Activated CD4-positive, alpha-beta T cell treated with anti-CD3 and anti-CD28 coated beads, Interleukin-2, amount 10 ng/mL, durations not matched to agents 24 days and 14 days (primary cell): ENCODE measurements around the gene CLPTM1L. TPM values are rescaled to one million over a fixed set of nuclear protein-coding genes. Genes with fewer than 3 reads are reported as not detected.

ENCODE experiments used
- DNase-seq: peaks from one replicate; pipeline ENCODE4 v3.0.0; 2022
- H3K27ac Mint-ChIP-seq: one replicate; pipeline ENCODE4 v1.8.0; 2022; ENCODE audit warnings: mild to moderate bottlenecking, mixed read lengths
- H3K27me3 Mint-ChIP-seq: one replicate; pipeline ENCODE4 v1.8.0; 2022; ENCODE audit warnings: mixed read lengths
- H3K36me3 Mint-ChIP-seq: one replicate; pipeline ENCODE4 v1.8.0; 2022; ENCODE audit warnings: low read depth, mild to moderate bottlenecking, mixed read lengths
- H3K4me1 Mint-ChIP-seq: one replicate; pipeline ENCODE4 v1.8.0; 2021; ENCODE audit warnings: mixed read lengths
- H3K4me3 Mint-ChIP-seq: one replicate; pipeline ENCODE4 v1.8.0; 2022; ENCODE audit warnings: mild to moderate bottlenecking, moderate library complexity, mixed read lengths
- H3K9me3 Mint-ChIP-seq: one replicate; pipeline ENCODE4 v1.8.0; 2021; ENCODE audit warnings: mixed read lengths
- intact Hi-C: fragments of 100-400 bp; cut with micrococcal nuclease; formaldehyde crosslinking; loops from one replicate; pipeline ENCODE4 v1.15.1; 2023
- total RNA-seq: library from RNA; stranded (reverse); gene quantifications from 2 replicates; pipeline ENCODE4 v1.2.3, GENCODE V29; 2022

Gene CLPTM1L
- total RNA-seq, 1 donor from 2014 or later = 114 TPM

DNA sequence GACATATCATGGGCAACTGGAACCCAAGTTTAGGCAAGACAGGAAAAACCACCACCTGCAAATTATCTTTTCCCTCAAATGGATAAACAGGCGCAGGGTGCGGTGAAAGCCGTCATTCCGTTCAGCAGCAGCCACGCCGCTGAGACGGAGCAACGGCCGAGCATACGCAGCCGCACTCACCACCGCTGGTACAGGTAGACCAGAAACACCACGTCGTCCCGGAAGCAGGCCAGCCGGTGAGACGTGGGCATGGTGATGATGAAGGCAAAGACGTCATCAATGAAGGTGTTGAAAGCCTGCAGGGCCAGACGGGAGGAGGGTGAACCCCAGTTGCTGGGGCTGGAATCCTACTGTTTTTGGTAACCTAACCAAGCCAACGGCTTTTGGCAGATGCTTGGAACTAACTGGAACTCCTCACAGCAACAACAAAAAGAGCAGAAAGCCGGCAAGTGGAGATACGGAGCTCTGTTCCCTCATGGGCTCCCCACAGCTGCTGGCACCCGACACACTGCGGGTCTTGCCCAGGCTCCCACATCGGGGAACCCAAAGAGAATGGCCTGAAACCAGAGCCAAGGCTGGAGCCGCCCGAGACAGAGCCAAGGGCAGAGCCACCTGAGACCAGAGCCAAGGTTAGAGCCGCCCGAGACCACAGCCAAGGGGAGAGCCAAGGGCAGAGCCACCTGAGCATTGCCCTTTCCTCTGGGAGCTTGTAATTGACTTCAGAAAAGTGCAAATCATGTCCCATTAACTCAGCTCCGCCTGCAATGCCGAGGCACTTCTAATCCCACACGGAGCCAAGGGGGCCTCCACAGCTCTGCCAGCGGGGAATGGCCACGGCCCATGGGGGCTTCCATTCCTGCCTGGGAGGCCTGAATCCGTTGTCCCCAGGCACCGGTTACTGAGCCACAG, 24.2 kb downstream of the CLPTM1L start:
- no peaks in the 10 kb centered on the region for H3K9me3 Mint-ChIP-seq
- H3K4me3 Mint-ChIP-seq = no peak overlapping the region
- intact Hi-C loops = no loop called here
- peaks cover 47% of the 10 kb centered on the region for H3K36me3 Mint-ChIP-seq
- no peak overlapping the region for H3K27ac Mint-ChIP-seq
- peaks cover 16% of the 10 kb centered on the region for H3K4me1 Mint-ChIP-seq
- no peaks in the 10 kb centered on the region for H3K27me3 Mint-ChIP-seq
- DNase-seq = no peak

DNA sequence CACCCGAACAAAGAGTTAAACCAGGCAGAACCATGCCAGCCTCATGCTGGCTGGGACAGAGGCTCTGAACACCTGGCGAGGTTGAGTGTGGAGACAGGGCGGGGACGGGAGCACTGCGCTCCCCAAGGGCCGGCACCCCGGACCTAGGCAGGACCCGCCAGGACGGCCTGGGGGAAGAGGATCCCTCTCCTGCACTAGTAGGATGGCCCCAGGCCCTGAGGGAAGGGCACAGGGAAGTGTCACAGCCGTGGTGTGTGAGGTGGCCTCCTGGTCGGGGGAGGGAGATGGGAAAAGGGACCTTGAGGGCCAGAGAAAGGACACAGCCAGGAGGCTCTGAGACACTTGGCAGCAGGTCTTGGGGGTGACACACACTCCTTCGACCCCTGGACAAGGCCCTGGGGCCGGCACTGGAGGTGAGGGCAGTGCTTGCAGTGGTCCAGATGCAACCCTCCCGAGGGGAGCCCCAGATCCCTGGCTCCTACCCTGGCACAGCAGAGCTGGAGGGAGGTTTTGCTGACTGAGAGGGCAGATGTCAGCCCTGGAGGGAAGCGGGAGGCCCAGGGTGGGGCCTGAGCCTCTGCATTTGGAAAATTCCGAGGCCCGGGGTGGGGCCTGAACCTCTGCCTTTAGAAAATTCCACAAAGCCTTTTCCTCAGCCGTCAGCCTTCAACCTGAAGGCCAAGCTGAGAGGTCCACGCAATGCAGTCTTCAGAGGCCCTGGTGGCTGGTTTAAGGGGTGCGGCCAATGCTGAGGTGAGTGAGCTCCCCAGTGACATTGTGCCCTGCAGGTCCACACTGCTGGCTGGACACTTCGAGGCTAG, 25.3 kb downstream of the CLPTM1L start:
- intact Hi-C loops = loop anchor here (10.0 kb wide), 3 partner anchors 205 to 475 kb away; partner anchors contain the start of genes MRPL36 and SLC12A7
- Mint-ChIP-seq H3K36me3 (peaks cover 47% of the 10 kb centered on the region), H3K4me3 (no peak overlapping the region)

GRCh38 chr5:1318659-1319251, 26.1 kb downstream of the CLPTM1L start:
- Mint-ChIP-seq H3K9me3 (no peaks in the 10 kb centered on the region), H3K27me3 (no peaks in the 10 kb centered on the region), H3K36me3 (peaks cover 39% of the 10 kb centered on the region), H3K27ac (no peak overlapping the region), H3K4me1 (peaks cover 34% of the 10 kb centered on the region), H3K4me3 (no peak overlapping the region)
- intact Hi-C loops = loop anchor here (10.0 kb wide), 3 partner anchors 204 to 476 kb away; partner anchors contain the start of genes MRPL36 and SLC12A7
- no peak for DNase-seq

More for the DNA sequence above, 25.3 kb downstream of the CLPTM1L start:
- Mint-ChIP-seq H3K27ac (no peak overlapping the region), H3K27me3 (no peaks in the 10 kb centered on the region), H3K4me1 (peaks cover 27% of the 10 kb centered on the region), H3K9me3 (no peaks in the 10 kb centered on the region)
- no peak for DNase-seq

DNA sequence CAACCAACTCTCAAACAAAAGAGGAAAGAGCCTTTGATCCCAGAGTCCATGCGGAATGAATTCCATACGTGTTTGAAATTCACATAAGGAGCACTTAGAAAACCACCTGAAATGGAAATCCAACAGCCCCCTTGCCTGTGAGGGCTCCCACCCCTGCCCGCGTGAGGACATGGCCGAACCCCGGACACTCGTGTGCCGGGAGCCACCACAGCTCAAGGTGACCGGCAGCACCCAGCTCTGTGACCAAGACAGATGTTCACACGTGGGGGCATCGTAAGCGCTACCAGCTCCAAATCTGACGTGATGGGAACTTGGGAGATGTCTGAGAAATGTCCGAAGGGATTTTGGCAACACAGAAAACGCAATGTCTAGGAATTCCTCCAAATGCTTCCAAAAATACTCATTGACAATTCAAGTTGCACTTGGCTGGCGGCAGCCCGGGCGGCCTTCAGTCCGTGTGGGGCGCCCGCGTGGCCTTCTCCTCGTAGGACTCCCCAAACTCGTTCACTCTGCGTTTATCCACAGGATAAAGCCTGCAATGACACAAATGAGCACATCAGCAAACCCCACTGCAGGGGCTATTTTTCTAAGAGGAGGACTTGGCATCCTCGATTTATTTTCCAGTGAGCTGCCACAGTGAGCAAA, 26.9 kb downstream of the CLPTM1L start:
- H3K36me3 Mint-ChIP-seq = peaks cover 36% of the 10 kb centered on the region
- no peaks in the 10 kb centered on the region for H3K27me3 Mint-ChIP-seq
- H3K4me1 Mint-ChIP-seq = peaks cover 41% of the 10 kb centered on the region
- no peak overlapping the region for H3K4me3 Mint-ChIP-seq
- intact Hi-C loops = loop anchor here (2.0 to 10.0 kb wide), 4 partner anchors 27 to 477 kb away; partner anchors contain the start of genes CLPTM1L, MRPL36 and SLC12A7
- DNase-seq = no peak
- H3K9me3 Mint-ChIP-seq = no peaks in the 10 kb centered on the region
- H3K27ac Mint-ChIP-seq = no peak overlapping the region

GRCh38 chr5:1316588-1317340, 28.1 kb downstream of the CLPTM1L start:
- peaks cover 54% of the 10 kb centered on the region for H3K4me1 Mint-ChIP-seq
- H3K9me3 Mint-ChIP-seq = peaks cover 2% of the 10 kb centered on the region

GRCh38 chr5:1315709-1316587, 29.0 kb downstream of the CLPTM1L start:
- no peaks in the 10 kb centered on the region for H3K27me3 Mint-ChIP-seq
- peaks cover 4% of the 10 kb centered on the region for H3K9me3 Mint-ChIP-seq
- peak overlapping the region; percentile 74 for H3K4me3 Mint-ChIP-seq
- H3K4me1 Mint-ChIP-seq = peaks cover 57% of the 10 kb centered on the region
- H3K27ac Mint-ChIP-seq = peak overlapping the region; percentile 85
- intact Hi-C loops = loop anchor here (1.0 to 10.0 kb wide), 5 partner anchors 21 to 479 kb away; partner anchors contain the start of genes CLPTM1L, MRPL36, SLC12A7 and TERT
- H3K36me3 Mint-ChIP-seq = peaks cover 32% of the 10 kb centered on the region
- DNase-seq = peak; percentile 90

More at GRCh38 chr5:1316588-1317340, 28.1 kb downstream of the CLPTM1L start:
- DNase-seq = no peak
- H3K27ac Mint-ChIP-seq = peak overlapping the region; percentile 85
- peak overlapping the region; percentile 74 for H3K4me3 Mint-ChIP-seq
- intact Hi-C loops = loop anchor here (1.0 to 10.0 kb wide), 5 partner anchors 21 to 478 kb away; partner anchors contain the start of genes CLPTM1L, MRPL36, SLC12A7 and TERT
- no peaks in the 10 kb centered on the region for H3K27me3 Mint-ChIP-seq
- peaks cover 35% of the 10 kb centered on the region for H3K36me3 Mint-ChIP-seq

DNA sequence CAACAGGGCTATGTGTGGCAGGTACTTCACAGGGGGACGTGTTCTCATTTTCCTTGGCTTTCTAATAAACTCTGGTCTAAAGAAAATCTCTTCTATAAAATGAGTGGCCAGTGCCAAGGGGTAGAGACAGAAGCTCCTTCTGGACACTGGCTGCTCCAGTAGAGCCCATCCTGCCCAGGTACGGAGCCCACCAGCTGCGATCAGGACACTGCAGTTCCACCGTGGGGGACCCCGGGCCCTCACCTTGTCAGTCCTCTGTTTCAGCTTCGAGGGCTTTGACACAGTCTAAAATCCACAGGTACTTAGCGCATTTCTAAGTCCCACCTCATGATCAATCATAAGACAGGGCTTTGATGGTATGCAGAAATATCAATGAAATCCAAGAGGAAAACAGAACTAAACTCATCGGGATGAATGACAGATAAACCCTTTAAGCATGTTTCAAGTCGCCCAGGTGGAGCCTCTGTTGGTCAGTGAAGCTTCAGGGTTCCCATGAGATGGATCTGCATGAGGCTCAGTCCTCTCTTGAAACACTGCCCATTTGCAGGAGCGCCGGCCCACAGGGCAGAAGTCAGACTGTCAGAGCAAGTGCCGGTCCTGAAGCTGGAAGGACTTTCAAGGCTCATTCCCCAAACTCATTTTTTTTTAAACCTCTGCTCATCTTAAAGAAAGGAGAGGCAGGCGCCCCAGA, 29.7 kb downstream of the CLPTM1L start:
- H3K27ac Mint-ChIP-seq = peak overlapping the region; percentile 85
- H3K36me3 Mint-ChIP-seq = peaks cover 33% of the 10 kb centered on the region
- DNase-seq = no peak
- peaks cover 57% of the 10 kb centered on the region for H3K4me1 Mint-ChIP-seq
- H3K4me3 Mint-ChIP-seq = peak overlapping the region; percentile 74
- intact Hi-C loops = loop anchor here (10.0 kb wide), 3 partner anchors 200 to 480 kb away; partner anchors contain the start of genes MRPL36 and SLC12A7
- peaks cover 8% of the 10 kb centered on the region for H3K9me3 Mint-ChIP-seq
- H3K27me3 Mint-ChIP-seq = no peaks in the 10 kb centered on the region

GRCh38 chr5:1314564-1314982, 30.3 kb downstream of the CLPTM1L start:
- peaks cover 57% of the 10 kb centered on the region for H3K4me1 Mint-ChIP-seq
- no peak overlapping the region for H3K27ac Mint-ChIP-seq
- no peak for DNase-seq
- intact Hi-C loops = loop anchor here (10.0 kb wide), 3 partner anchors 200 to 480 kb away; partner anchors contain the start of genes MRPL36 and SLC12A7
- peak overlapping the region; percentile 74 for H3K4me3 Mint-ChIP-seq
- H3K36me3 Mint-ChIP-seq = peaks cover 30% of the 10 kb centered on the region
- H3K27me3 Mint-ChIP-seq = no peaks in the 10 kb centered on the region
- H3K9me3 Mint-ChIP-seq = peaks cover 9% of the 10 kb centered on the region

- peak overlapping the region; percentile 68 for H3K4me3 Mint-ChIP-seq
- intact Hi-C loops = loop anchor here (10.0 kb wide), 3 partner anchors 198 to 482 kb away; partner anchors contain the start of genes MRPL36 and SLC12A7
Measured at GRCh38 chr5:1312993-1313833, 31.7 kb downstream of the CLPTM1L start.

DNA sequence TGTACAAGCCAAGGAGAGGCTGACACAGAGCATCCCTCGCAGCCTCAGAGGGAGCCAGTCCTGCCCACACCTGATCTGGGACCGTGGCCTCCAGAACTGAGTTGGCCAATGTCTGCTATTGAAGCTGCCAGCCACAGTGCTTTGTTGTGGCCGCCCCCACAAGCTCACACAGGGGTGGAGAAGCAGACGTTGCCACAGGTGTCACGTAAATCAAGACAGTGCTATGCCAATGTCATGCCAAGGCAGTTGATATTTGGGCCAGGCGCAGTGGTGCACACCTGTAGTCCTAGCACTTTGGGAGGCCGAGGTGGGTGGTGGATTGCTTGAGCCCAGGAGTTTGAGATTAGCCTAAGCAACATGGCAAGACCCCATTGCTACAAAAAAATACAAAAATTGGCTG, 32.7 kb downstream of the CLPTM1L start:
- Mint-ChIP-seq H3K4me1 (peaks cover 56% of the 10 kb centered on the region), H3K4me3 (no peak overlapping the region), H3K27ac (no peak overlapping the region), H3K27me3 (no peaks in the 10 kb centered on the region), H3K36me3 (peaks cover 10% of the 10 kb centered on the region), H3K9me3 (peaks cover 9% of the 10 kb centered on the region)
- DNase-seq = peak; percentile 69
- intact Hi-C loops = loop anchor here (10.0 kb wide), 3 partner anchors 197 to 483 kb away; partner anchors contain the start of genes MRPL36 and SLC12A7

More at GRCh38 chr5:1312993-1313833, 31.7 kb downstream of the CLPTM1L start:
- peaks cover 9% of the 10 kb centered on the region for H3K9me3 Mint-ChIP-seq
- H3K27ac Mint-ChIP-seq = peak overlapping the region; percentile 45
- H3K27me3 Mint-ChIP-seq = no peaks in the 10 kb centered on the region
- peaks cover 18% of the 10 kb centered on the region for H3K36me3 Mint-ChIP-seq
- peak; percentile 89 for DNase-seq
- H3K4me1 Mint-ChIP-seq = peaks cover 59% of the 10 kb centered on the region
